Omental fat pad (tissue), 4 donors: Measurements from ENCODE around the gene EXTL1. TPM values are rescaled to one million over a fixed set of nuclear protein-coding genes. Genes with fewer than 3 reads are reported as not detected.

Experiments used
- ATAC-seq: fragments of 150-250 bp; one replicate; pipeline ENCODE4 v1.9.1; 2016; ENCODE audit warnings: mild to moderate bottlenecking, moderate library complexity; ENCODE audit not compliant: low FRiP score
- DNase-seq: peaks from one replicate; pipeline ENCODE4 v3.0.0-alpha.2; 2019; ENCODE audit warnings: low spot score
- total RNA-seq, 4 donors: library from RNA; depleted of rRNA; stranded (reverse); fragments of >200 nt; gene quantifications; one replicate each; pipeline ENCODE4 v1.1.0, GENCODE V29; 2016
- TF ChIP-seq, protein P1 (sequence below), 3 donors: fragments of 450-650 bp; IDR thresholded peaks; one replicate each; pipeline ENCODE4 v1.5.1; 2016 to 2017; ENCODE audit warnings: antibody characterized with exemption in 3 of 3, mild to moderate bottlenecking in 3 of 3, moderate library complexity in 2 of 3

The EXTL1 gene
- total RNA-seq, 4 donors from 2014 or later, result 0.65 TPM; not detected in 3

GRCh38 chr1:26035203-26035958 lies 13.8 kb downstream of the EXTL1 start:
- DNase-seq (peak; percentile 89), ATAC-seq (peak; percentile 88)
- TF ChIP-seq, protein P1, sequence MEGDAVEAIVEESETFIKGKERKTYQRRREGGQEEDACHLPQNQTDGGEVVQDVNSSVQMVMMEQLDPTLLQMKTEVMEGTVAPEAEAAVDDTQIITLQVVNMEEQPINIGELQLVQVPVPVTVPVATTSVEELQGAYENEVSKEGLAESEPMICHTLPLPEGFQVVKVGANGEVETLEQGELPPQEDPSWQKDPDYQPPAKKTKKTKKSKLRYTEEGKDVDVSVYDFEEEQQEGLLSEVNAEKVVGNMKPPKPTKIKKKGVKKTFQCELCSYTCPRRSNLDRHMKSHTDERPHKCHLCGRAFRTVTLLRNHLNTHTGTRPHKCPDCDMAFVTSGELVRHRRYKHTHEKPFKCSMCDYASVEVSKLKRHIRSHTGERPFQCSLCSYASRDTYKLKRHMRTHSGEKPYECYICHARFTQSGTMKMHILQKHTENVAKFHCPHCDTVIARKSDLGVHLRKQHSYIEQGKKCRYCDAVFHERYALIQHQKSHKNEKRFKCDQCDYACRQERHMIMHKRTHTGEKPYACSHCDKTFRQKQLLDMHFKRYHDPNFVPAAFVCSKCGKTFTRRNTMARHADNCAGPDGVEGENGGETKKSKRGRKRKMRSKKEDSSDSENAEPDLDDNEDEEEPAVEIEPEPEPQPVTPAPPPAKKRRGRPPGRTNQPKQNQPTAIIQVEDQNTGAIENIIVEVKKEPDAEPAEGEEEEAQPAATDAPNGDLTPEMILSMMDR (IDR thresholded peaks at IDR 0.05), result no peak

DNA sequence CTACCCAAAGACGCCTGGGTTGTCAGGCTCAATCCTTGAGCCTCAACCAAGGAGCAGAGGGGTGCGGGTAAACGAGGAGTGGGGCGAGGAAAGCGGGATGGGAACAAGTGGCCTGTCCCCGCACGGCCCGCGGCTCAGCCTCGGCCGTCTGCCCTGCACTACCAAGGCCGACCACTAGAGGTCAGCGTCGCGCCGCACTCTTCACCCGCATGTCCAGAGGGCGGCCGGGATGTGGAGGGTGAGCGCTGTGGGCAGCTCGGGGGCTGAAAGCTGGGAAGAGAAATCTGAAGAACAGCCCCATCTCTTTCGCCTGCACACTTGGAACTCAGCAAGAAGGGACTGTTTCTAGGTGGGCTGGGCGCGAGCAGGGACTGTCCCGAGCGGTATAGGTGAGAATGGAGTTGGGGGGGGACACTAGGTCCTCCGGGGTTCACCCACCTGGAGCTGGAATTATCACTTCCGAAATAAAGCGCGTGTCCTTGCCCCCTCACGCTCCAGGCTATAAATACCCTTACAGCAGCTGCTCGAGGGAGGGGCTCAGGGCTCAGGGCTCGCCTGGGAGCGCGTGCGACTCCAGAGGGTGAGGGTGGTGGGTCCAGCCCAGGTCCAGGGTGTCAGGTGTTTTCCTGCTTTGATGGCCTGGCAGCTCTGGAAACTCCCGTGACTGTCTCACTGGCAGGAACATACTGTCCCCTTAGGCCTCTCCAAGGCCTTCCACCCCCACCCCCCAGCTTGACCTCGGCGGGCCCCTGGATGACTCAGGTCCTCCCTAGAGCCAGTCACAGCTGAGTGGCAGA lies 14.6 kb downstream of the EXTL1 start:
- TF ChIP-seq, protein P1 (IDR thresholded peaks at IDR 0.05), result peak in 2 of 3 donors; percentile 96 to 99
- DNase-seq, result peak; percentile 62
- ATAC-seq, result peak; percentile 93

- TF ChIP-seq, protein P1 (IDR thresholded peaks at IDR 0.05), result no peak
- DNase-seq (no peak), ATAC-seq (no peak)
Observed at GRCh38 chr1:26036756-26037281, 15.2 kb downstream of the EXTL1 start.

DNA sequence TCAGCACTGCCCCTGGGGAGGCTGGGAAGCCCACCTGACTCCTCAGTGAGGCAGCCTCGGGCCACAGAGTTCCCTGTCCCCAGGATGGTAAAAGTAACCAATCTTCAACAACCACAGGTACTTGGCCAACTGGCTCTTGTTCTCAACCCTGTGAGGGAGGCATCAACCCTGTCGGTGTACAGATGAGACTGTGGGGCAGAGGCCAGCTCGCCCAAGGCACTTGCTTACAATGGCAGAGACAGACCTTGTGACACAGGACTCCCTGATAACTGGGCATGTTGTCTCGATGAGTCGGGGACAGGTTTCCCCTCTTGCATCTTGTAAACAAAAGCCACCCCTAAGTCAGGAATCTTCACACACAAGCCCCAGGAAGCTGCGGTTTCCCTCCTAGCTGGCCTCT lies 16.3 kb downstream of the EXTL1 start:
- no peak for ATAC-seq
- no peak for DNase-seq
- TF ChIP-seq, protein P1 (IDR thresholded peaks at IDR 0.05), result no peak

GRCh38 chr1:26038477-26038876 lies 16.9 kb downstream of the EXTL1 start:
- no peak for ATAC-seq
- TF ChIP-seq, protein P1 (IDR thresholded peaks at IDR 0.05), result no peak
- no peak for DNase-seq

DNA sequence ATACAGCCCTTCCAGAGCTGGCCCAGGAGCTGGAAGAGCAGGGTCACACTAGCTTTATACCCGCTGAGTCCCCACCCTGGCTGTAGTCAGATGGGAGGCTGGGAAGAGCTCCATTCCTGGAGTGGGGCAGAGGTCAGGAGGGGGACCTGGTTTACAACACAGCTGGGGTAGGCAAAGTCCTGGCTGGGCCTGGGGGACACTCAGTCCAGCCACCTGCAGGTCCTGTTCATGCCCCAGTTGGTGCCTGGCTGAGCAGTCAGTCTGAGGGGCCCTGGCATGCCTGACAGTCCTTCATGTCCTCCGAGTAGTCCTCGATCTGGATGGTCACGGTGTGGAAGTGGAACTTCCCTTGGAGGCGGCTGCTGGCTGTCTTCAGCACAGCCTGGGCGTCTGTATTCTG lies 17.3 kb downstream of the EXTL1 start:
- TF ChIP-seq, protein P1 (IDR thresholded peaks at IDR 0.05), result no peak
- ATAC-seq, result no peak

More for the DNA sequence above, 17.3 kb downstream of the EXTL1 start:
- DNase-seq, result no peak
